T-helper 1 cell treated with Interleukin-12 subunit alpha and Interleukin-12 subunit beta and Interleukin-4 antibody, amounts not matched to agents 30 ng/mL and 1 ng/mL, for 36 hours (primary cell): Measurements from ENCODE around the gene CDHR3. TPM values are rescaled to one million over a fixed set of nuclear protein-coding genes. Genes with fewer than 3 reads are reported as not detected.

Experiments used
- intact Hi-C: fragments of 100-400 bp; cut with micrococcal nuclease; formaldehyde crosslinking; loops from one replicate; pipeline ENCODE4 v1.15.1; 2024
- total RNA-seq: library from RNA; stranded (reverse); gene quantifications from 2 replicates; pipeline ENCODE4 v1.2.3, GENCODE V29; 2022

Gene CDHR3
- total RNA-seq, 1 donor from 2014 or later = 3.1 TPM

- intact Hi-C loops = no loop called here
These were observed 117.4 kb downstream of the CDHR3 start for GRCh38 chr7:106080300-106080987.

- intact Hi-C loops = no loop called here
These were observed 119.2 kb downstream of the CDHR3 start for GRCh38 chr7:106082087-106082854.

Other genes starting within 250 kb of the CDHR3 start
- gene ATXN7L1, start 86.7 kb upstream of the CDHR3 start, total RNA-seq = 13.5 and 15.7 TPM in 2 replicates
- gene SYPL1, start 149.0 kb downstream of the CDHR3 start, total RNA-seq = 27.4 and 29.3 TPM in 2 replicates